NCI-H510A treated with DMSO at 0.1 percent for 48 hours (cell line): ENCODE results near the gene RLN2.

ENCODE experiments used
- DNase-seq: peaks from one replicate; lab custom pipeline; 2025; lab: John Stamatoyannopoulos, UW

The RLN2 gene

DNA sequence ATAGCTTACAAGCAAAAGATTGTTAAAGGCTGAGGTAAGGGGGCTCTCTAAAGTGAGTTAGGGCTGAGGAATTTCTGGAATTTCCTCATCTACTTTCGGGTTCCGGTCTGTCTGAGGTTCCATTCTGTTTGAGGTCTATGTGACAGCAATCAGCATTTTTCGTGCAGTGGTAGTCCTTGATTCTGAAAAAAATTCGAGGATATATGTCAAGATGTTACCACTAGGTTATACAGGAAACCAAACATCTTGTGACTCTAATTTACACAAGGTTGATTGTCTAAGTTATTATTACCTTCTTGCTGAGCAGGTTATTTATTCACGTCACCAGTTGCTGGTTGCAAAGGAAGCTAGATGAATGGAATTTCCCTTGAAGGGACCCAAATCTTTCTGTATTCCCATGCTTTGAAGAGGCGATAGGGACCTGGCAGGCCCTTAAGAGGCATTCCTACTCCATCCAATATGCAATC, 35.2 kb downstream of the RLN2 start:
- no peak for DNase-seq

GRCh38 chr9:5265939-5266338, 38.6 kb downstream of the RLN2 start:
- DNase-seq: no peak

- no peak for DNase-seq
These were observed 40.3 kb downstream of the RLN2 start for GRCh38 chr9:5264219-5264595.

DNA sequence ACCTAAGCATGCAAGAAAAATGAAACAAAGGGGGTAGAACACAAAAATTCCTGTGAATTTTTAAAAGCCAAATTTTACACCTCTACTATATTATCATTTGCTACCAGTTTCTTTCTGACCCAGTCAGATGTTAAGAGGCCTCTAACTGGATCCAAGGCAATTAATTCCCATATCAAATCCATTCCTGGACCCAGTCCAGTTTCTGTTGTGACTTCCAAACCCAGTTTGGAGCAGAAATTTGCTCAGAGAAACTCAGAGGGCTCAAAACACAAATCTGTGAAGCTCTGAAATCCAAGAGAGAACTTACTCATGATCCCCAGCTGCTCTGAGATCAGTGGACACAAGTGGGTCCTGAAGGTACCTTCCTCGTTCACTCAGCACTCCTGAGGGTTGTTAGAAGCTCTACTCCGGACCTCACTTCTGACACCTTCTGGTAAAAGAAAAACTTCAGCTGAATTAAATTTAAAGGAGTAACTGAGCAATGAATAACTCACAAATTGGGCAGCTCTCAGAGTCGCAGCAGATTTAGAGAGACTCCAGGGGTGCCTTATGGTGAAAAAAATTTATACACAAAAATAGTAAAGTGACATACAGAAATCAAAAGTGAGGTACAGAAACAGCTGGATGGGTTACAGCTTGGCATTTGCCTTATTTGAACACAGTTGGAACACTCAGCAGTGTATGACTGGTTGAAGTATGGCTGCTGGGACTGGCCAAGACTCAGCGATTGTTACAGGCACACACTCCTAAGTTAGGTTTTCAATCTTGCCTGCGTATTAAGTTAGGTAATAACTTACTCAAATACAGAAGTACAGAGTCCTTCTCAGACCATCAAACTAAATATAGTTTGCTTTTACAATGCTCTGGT, 40.9 kb downstream of the RLN2 start:
- DNase-seq: peak; percentile 1
